A549 (cell line): ENCODE data around the gene UBE2H. TPM values are rescaled to one million over a fixed set of nuclear protein-coding genes. Genes with fewer than 3 reads are reported as not detected.
A peak's percentile ranks its signal among the peaks of the same experiment; 100 is the strongest.

Experiments
- ATAC-seq, 2 experiments: fragments of 200-7000 bp in 1 of 2; fragments of >200 bp in 1 of 2; cut with Nextera tagmentation in 1 of 2; cut with Tn5 transposase in 1 of 2; 3 replicates each; pipeline versions ENCODE4 v1.8.0 to v1.9.1; 2018 to 2020; ENCODE audit warnings: mild to moderate bottlenecking in 1 of 2, moderate library complexity in 1 of 2
- CTCF ChIA-PET: fragments of 300-600 bp; sonication (Branson Sonifier 250); formaldehyde crosslinking; extraction: SDS; loops from one replicate; lab custom pipeline; 2021; ENCODE audit warnings: antibody characterized with exemption, inconsistent platforms; lab: Yijun Ruan, JAX
- POLR2A ChIA-PET: fragments of 350-600 bp; formaldehyde crosslinking; extraction: SDS; loops from one replicate; lab custom pipeline; 2021; ENCODE audit warnings: antibody characterized with exemption, inconsistent platforms; lab: Yijun Ruan, JAX
- DNase-seq, 2 experiments: peaks; one replicate each; pipeline versions ENCODE4 v3.0.0 to v3.0.0-alpha.2; 2011 to 2016; ENCODE audit warnings: low read depth in 1 of 2, low spot score in 1 of 2
- FAIRE-seq: peaks from 2 replicates; lab custom pipeline; 2011; peaks lifted over from hg19 to GRCh38; lab: Jason Lieb, UNC
- H3K27ac ChIP-seq, 2 experiments: fragments of >200 bp; sonication (Bioruptor Twin); formaldehyde crosslinking; 3 replicates each; pipeline ENCODE4 v1.5.1; 2016 to 2017
- H3K4me1 ChIP-seq: fragments of >200 bp; sonication (Bioruptor Twin); formaldehyde crosslinking; 3 replicates; pipeline ENCODE4 v1.6.1; 2016
- H3K4me2 ChIP-seq: fragments of >200 bp; sonication (Bioruptor Twin); formaldehyde crosslinking; 3 replicates; pipeline ENCODE4 v1.6.1; 2016
- H3K4me3 ChIP-seq: fragments of >200 bp; sonication (Bioruptor Twin); formaldehyde crosslinking; 3 replicates; pipeline ENCODE4 v1.5.1; 2016
- H3K9me3 ChIP-seq: fragments of >200 bp; sonication (Bioruptor Twin); formaldehyde crosslinking; 3 replicates; pipeline ENCODE4 v1.6.1; 2016
- ATOH8 ChIP-seq: fragments of 250-450 bp; sonication (Bioruptor Pico); IDR thresholded peaks from 2 replicates; pipeline ENCODE4 v1.5.0; 2020; ENCODE audit warnings: low read depth, mild to moderate bottlenecking, moderate library complexity
- BCL3 ChIP-seq: fragments of >200 bp; sonication (Bioruptor Twin); formaldehyde crosslinking; IDR thresholded peaks from 3 replicates; pipeline ENCODE4 v1.6.1; 2016
- BHLHE40 ChIP-seq: IDR thresholded peaks from 2 replicates; pipeline ENCODE4 v1.6.1; 2012; ENCODE audit warnings: low read depth, low read length, inconsistent platforms
- CEBPB ChIP-seq, 2 experiments: fragments of >200 bp in 1 of 2; sonication (Bioruptor Twin) in 1 of 2; formaldehyde crosslinking in 1 of 2; IDR thresholded peaks; 2 replicates each; pipeline ENCODE4 v1.6.1; 2012 to 2016
- CHD2 ChIP-seq: fragments of 150-350 bp; IDR thresholded peaks from 2 replicates; pipeline ENCODE4 v1.6.1; 2014; ENCODE audit warnings: low read length; ENCODE audit not compliant: partially characterized antibody
- FOSB ChIP-seq: fragments of 250-450 bp; sonication (Bioruptor Pico); IDR thresholded peaks from 2 replicates; pipeline ENCODE4 v1.5.0; 2020; ENCODE audit warnings: mild to moderate bottlenecking, moderate library complexity
- FOSL2 ChIP-seq, 2 experiments: fragments of 450-650 bp in 1 of 2; fragments of >200 bp in 1 of 2; sonication (Bioruptor Twin) in 1 of 2; formaldehyde crosslinking; IDR thresholded peaks; 2 replicates each; pipeline versions ENCODE4 v1.5.0 to v1.6.1; 2016 to 2020; ENCODE audit warnings: mild to moderate bottlenecking in 1 of 2, moderate library complexity in 1 of 2
- HES2 ChIP-seq: fragments of >200 bp; sonication (Bioruptor Twin); formaldehyde crosslinking; IDR thresholded peaks from 2 replicates; pipeline ENCODE4 v1.6.1; 2016
- HMGXB4 ChIP-seq: fragments of 250-450 bp; sonication (Bioruptor Pico); IDR thresholded peaks from 2 replicates; pipeline ENCODE4 v1.5.0; 2021; ENCODE audit warnings: mild to moderate bottlenecking, moderate library complexity, borderline replicate concordance
- JUNB ChIP-seq: fragments of >200 bp; sonication (Bioruptor Twin); formaldehyde crosslinking; IDR thresholded peaks from 2 replicates; pipeline ENCODE4 v1.6.1; 2016
- MYC ChIP-seq: IDR thresholded peaks from 2 replicates; pipeline ENCODE4 v1.6.1; 2012; ENCODE audit warnings: mild to moderate bottlenecking, inconsistent platforms, low read length, improper control_type of control experiment, borderline replicate concordance
- NR3C1 ChIP-seq: fragments of >200 bp; sonication (Bioruptor Twin); formaldehyde crosslinking; IDR thresholded peaks from 3 replicates; pipeline ENCODE4 v1.6.1; 2017
- POLR2AphosphoS2 ChIP-seq: conservative IDR thresholded peaks from 2 replicates; pipeline ENCODE4 v1.6.1; 2012; ENCODE audit warnings: low read length, improper control_type of control experiment, inconsistent platforms
- RAD21 ChIP-seq, 2 experiments: fragments of >200 bp in 1 of 2; sonication (Bioruptor Twin) in 1 of 2; formaldehyde crosslinking in 1 of 2; IDR thresholded peaks in 1 of 2; conservative IDR thresholded peaks in 1 of 2; 2 replicates in 1 of 2; 3 replicates in 1 of 2; pipeline ENCODE4 v1.6.1; 2012 to 2018; ENCODE audit warnings: inconsistent platforms in 1 of 2
- RCOR1 ChIP-seq: fragments of 150-350 bp; IDR thresholded peaks from 2 replicates; pipeline ENCODE4 v1.6.1; 2014; ENCODE audit warnings: antibody characterized with exemption, low read length, low read depth
- REST ChIP-seq: fragments of 200-600 bp; sonication (generic); IDR thresholded peaks from 2 replicates; pipeline ENCODE4 v1.6.1; 2016; ENCODE audit warnings: antibody characterized with exemption, mild to moderate bottlenecking, moderate library complexity
- SREBF2 ChIP-seq: fragments of 450-650 bp; IDR thresholded peaks from 2 replicates; pipeline ENCODE4 v1.6.1; 2014; ENCODE audit warnings: mild to moderate bottlenecking, moderate library complexity
- TP53 ChIP-seq: fragments of 250-450 bp; sonication (Bioruptor Pico); IDR thresholded peaks from 2 replicates; pipeline ENCODE4 v1.5.0; 2021; ENCODE audit warnings: mild to moderate bottlenecking, moderate library complexity
- USF2 ChIP-seq: fragments of 450-650 bp; IDR thresholded peaks from 2 replicates; pipeline ENCODE4 v1.6.1; 2014; ENCODE audit warnings: antibody characterized with exemption
- ZSCAN20 ChIP-seq: fragments of 250-450 bp; sonication (Bioruptor Pico); IDR thresholded peaks from 2 replicates; pipeline ENCODE4 v1.8.0; 2022; ENCODE audit warnings: mild to moderate bottlenecking, moderate library complexity
- WGBS: methylation state at CpG from one replicate; pipeline ENCODE4 v1.1.6; 2017; ENCODE audit errors: missing lambda C conversion rate; 5-methylcytosine and 5-hydroxymethylcytosine counted together
- polyA plus RNA-seq, 4 experiments: library from polyadenylated mRNA; depleted of rRNA in 3 of 4; stranded (reverse); fragments of >200 nt; fragmentation: RNase III in 1 of 4; extraction: RNeasy Plus Mini Kit Qiagen cat#74134 plus additional on column Dnase treatment in 1 of 4; gene quantifications; 2 replicates in 3 of 4; 3 replicates in 1 of 4; pipeline ENCODE4 v1.2.3, GENCODE V29; 2011 to 2017

UBE2H gene
- polyA plus RNA-seq, 2 of the 4 experiments (the other 2 are of a cell fraction) = 73.5 to 99.2 TPM

GRCh38 chr7:129789000-129789399, 163.8 kb downstream of the UBE2H start:
- ATAC-seq (no peak), FAIRE-seq (no peak), DNase-seq (no peak)
- no peaks in the 10 kb centered on the region for H3K9me3 ChIP-seq
- POLR2A ChIA-PET = no interaction called here
- WGBS = 85% methylated on average over 6 of the region's 6 CpGs
- no peaks in the 10 kb centered on the region for H3K4me1 ChIP-seq
- no peak overlapping the region for H3K4me2 ChIP-seq
- no peak overlapping the region for H3K4me3 ChIP-seq
- no peak overlapping the region for H3K27ac ChIP-seq
- TF ChIP-seq CEBPB (IDR thresholded peaks at IDR 0.05) (no peak), HMGXB4 (CRISPR knock-in tag) (no peak)
- TF ChIP-seq, all 56 proteins: peak for 0
- CTCF ChIA-PET = interaction anchor here (0.7 to 2.3 kb wide), 4 partner anchors 8 to 43 kb away, joined by 3 to 5 read pairs (median 4); no protein-coding TSS in a partner anchor

GRCh38 chr7:129786825-129787563, 165.8 kb downstream of the UBE2H start:
- DNase-seq = no peak
- no peak for FAIRE-seq
- ATAC-seq = peak in 1 of 2 experiments; percentile 39; a peak in 3 of 6 replicates
- 81% methylated on average over 11 of the region's 13 CpGs for WGBS
- Histone ChIP-seq H3K4me3 (no peak overlapping the region), H3K4me2 (no peak overlapping the region), H3K4me1 (no peaks in the 10 kb centered on the region), H3K9me3 (no peaks in the 10 kb centered on the region), H3K27ac (no peak overlapping the region)
- ChIA-PET CTCF (interaction anchor here (2.8 kb wide), 1 partner anchor 38 kb away, joined by 9 read pairs; no protein-coding TSS in a partner anchor), POLR2A (no interaction called here)
- TF ChIP-seq MYC (no peak), ATOH8 (CRISPR knock-in tag) (no peak), RAD21 (conservative IDR thresholded peaks at IDR 0.05 in 1 of 2, IDR thresholded peaks at IDR 0.05 in 1 of 2) (no peak), JUNB (no peak), BHLHE40 (no peak)
- TF ChIP-seq, all 56 proteins: peak for 0

GRCh38 chr7:129785685-129786514, 166.9 kb downstream of the UBE2H start:
- POLR2A ChIA-PET = interaction anchor here (0.6 kb wide), 1 partner anchor 406 kb away, joined by 3 read pairs; no protein-coding TSS in a partner anchor
- no peak for DNase-seq
- H3K4me2 ChIP-seq = no peak overlapping the region
- CTCF ChIA-PET = interaction anchor here (0.6 to 2.8 kb wide), 3 partner anchors 39 to 1017 kb away, joined by 3 to 9 read pairs (median 4); no protein-coding TSS in a partner anchor
- WGBS = 90% methylated on average over 42 of the region's 44 CpGs
- no peak for FAIRE-seq
- ATAC-seq = no peak
- no peak overlapping the region for H3K27ac ChIP-seq
- H3K9me3 ChIP-seq = no peaks in the 10 kb centered on the region
- H3K4me3 ChIP-seq = no peak overlapping the region
- peaks cover 4% of the 10 kb centered on the region; the same call in 2 of the 3 replicates for H3K4me1 ChIP-seq
- TF ChIP-seq RAD21 (conservative IDR thresholded peaks at IDR 0.05 in 1 of 2, IDR thresholded peaks at IDR 0.05 in 1 of 2) = no peak
- no peak for TF ChIP-seq NR3C1
- TF ChIP-seq SREBF2 = no peak
- TF ChIP-seq MYC = no peak
- TF ChIP-seq USF2 = no peak
- no peak for TF ChIP-seq HES2
- no peak for TF ChIP-seq CHD2
- no peak for TF ChIP-seq POLR2AphosphoS2
- TF ChIP-seq FOSL2 (IDR thresholded peaks at IDR 0.05) = no peak
- TF ChIP-seq FOSL2 (CRISPR knock-in tag; IDR thresholded peaks at IDR 0.05) = no peak
- no peak for TF ChIP-seq REST
- TF ChIP-seq TP53 = no peak
- TF ChIP-seq ZSCAN20 (CRISPR knock-in tag) = no peak
- TF ChIP-seq FOSB (CRISPR knock-in tag) = no peak
- TF ChIP-seq BCL3 = no peak
- TF ChIP-seq RCOR1 = no peak
- TF ChIP-seq BHLHE40 = no peak
